ENCODE results near the gene NEMF.

NEMF gene

GRCh38 chr14:49852301-49853157 is at the start of gene NEMF (continued):
- no peak for TF ChIP-seq ZNF645 (tag by site-specific recombination; IDR thresholded peaks at IDR 0.05)
- peak; percentile 84 for TF ChIP-seq ZNF660 (tag by site-specific recombination; IDR thresholded peaks at IDR 0.05)
- no peak for TF ChIP-seq ZNF350 (tag by site-specific recombination; IDR thresholded peaks at IDR 0.05)
- TF ChIP-seq ZNF19 (tag by site-specific recombination; IDR thresholded peaks at IDR 0.05; ENCODE audit: low read depth): no peak
- TF ChIP-seq ZFHX2 (tag by site-specific recombination; conservative IDR thresholded peaks at IDR 0.05): no peak
- TF ChIP-seq ZNF529 (tag by site-specific recombination; IDR thresholded peaks at IDR 0.05; ENCODE audit: insufficient replicate concordance): no peak
- TF ChIP-seq TSHZ1 (tag by site-specific recombination; IDR thresholded peaks at IDR 0.05; ENCODE audit: borderline replicate concordance): peak; percentile 40; the same call in 1 of the 2 replicates
- no peak; the same call in 1 of the 2 replicates for TF ChIP-seq ZBTB17 (tag by site-specific recombination; IDR thresholded peaks at IDR 0.05)
- TF ChIP-seq ZNF157 (tag by site-specific recombination; IDR thresholded peaks at IDR 0.05): no peak
- TF ChIP-seq ZNF169 (tag by site-specific recombination; IDR thresholded peaks at IDR 0.05): no peak
- no peak for TF ChIP-seq ZNF571 (tag by site-specific recombination; IDR thresholded peaks at IDR 0.05)
- peak; percentile 31 for TF ChIP-seq ZBTB26 (tag by site-specific recombination; optimal IDR thresholded peaks at IDR 0.05)
- no peak for TF ChIP-seq ZBTB1 (tag by site-specific recombination; IDR thresholded peaks at IDR 0.05)
- TF ChIP-seq ZNF366 (tag by site-specific recombination; conservative IDR thresholded peaks at IDR 0.05): no peak
- TF ChIP-seq ZNF791 (tag by site-specific recombination; IDR thresholded peaks at IDR 0.05): no peak
- no peak for TF ChIP-seq ZNF132 (tag by site-specific recombination; IDR thresholded peaks at IDR 0.05; ENCODE audit: borderline replicate concordance)
- no peak for TF ChIP-seq ZNF513 (tag by site-specific recombination; IDR thresholded peaks at IDR 0.05)
- TF ChIP-seq ZNF585B (tag by site-specific recombination; IDR thresholded peaks at IDR 0.05): no peak
- TF ChIP-seq ZNF707 (tag by site-specific recombination; IDR thresholded peaks at IDR 0.05): no peak
- TF ChIP-seq BCL11B (tag by site-specific recombination; IDR thresholded peaks at IDR 0.05; ENCODE audit: low read depth): no peak
- TF ChIP-seq ZNF785 (tag by site-specific recombination; IDR thresholded peaks at IDR 0.05): 0 out of 2 replicates have a peak, but pooled peaks have one; percentile 43
- TF ChIP-seq ZNF639 (tag by site-specific recombination; IDR thresholded peaks at IDR 0.05): no peak
- TF ChIP-seq ZNF266 (tag by site-specific recombination; IDR thresholded peaks at IDR 0.05; ENCODE audit: low read depth): no peak
- TF ChIP-seq SP3 (tag by site-specific recombination; IDR thresholded peaks at IDR 0.05): no peak
- TF ChIP-seq KLF10 (tag by site-specific recombination; IDR thresholded peaks at IDR 0.05): 0 out of 2 replicates have a peak, but pooled peaks have one; percentile 30
- no peak for TF ChIP-seq BCL11A (tag by site-specific recombination; IDR thresholded peaks at IDR 0.05; ENCODE audit: low read depth)
- TF ChIP-seq MEIS1 (CRISPR knock-in tag; IDR thresholded peaks at IDR 0.05; ENCODE audit: borderline replicate concordance): no peak
- TF ChIP-seq ZBTB8A (tag by site-specific recombination; IDR thresholded peaks at IDR 0.05): 0 out of 2 replicates have a peak, but pooled peaks have one; percentile 37
- no peak for TF ChIP-seq ZNF202 (tag by site-specific recombination; IDR thresholded peaks at IDR 0.05; ENCODE audit: borderline replicate concordance)
- TF ChIP-seq KLF8 (tag by site-specific recombination; IDR thresholded peaks at IDR 0.05): no peak
- no peak for TF ChIP-seq ZNF133 (tag by site-specific recombination; IDR thresholded peaks at IDR 0.05)
- no peak for TF ChIP-seq ZNF114 (tag by site-specific recombination; IDR thresholded peaks at IDR 0.05)
- no peak for TF ChIP-seq ZNF677 (tag by site-specific recombination; IDR thresholded peaks at IDR 0.05)

All from HEK293 (cell line).